Measurements from ENCODE around the gene SUMO2. TPM values are rescaled to one million over a fixed set of nuclear protein-coding genes. Genes with fewer than 3 reads are reported as not detected.

SUMO2 gene
- total RNA-seq, 3 donors from 2014 or later: 594 to 609 (median 599) TPM

DNA sequence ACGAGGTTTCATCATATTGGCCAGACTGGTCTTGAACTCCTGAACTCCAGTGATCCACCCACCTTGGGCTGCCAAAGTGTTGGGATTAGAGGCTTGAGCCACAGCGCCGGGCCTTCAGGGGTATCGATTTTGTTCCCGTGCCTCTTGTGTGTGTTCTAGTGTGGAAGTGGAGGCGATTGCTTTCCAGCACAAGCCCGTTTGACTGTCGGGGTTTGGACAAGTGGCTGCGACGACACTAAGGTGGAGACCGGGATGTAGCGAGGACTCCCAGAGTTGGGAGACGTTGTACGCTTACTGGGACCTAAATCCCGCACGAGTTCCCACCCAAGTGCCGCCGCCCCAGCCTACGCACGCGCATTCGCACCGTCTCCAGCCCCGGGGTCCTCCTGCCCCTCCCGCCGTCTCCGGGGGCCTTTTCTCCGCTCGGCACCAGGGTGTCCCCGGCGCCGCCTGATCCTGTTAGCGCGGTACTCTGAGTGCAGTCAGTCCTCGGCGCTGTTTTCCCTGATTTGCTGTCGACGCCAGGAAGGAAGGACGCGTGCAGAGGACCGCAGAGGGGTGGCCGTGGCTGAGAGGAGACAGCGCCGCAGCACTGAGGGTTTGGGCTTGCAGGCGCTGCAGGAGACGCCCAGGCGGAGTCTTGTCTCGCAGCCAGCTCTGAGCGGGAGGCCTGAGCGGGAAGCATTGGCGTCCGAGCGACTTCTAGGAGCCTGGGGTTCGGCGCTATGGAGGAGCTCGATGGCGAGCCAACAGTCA, 22.5 kb upstream of the SUMO2 start, which contains the start of gene NUP85:
Gene NUP85, plus strand, starts transcription at position 643 of the 756 bp plus-strand sequence. Its CDS starts 83 bp downstream, at position 726.
- ATAC-seq (peak; percentile 91 to 93), DNase-seq (peak; percentile 89)
- Mint-ChIP-seq H3K4me1 (ENCODE audit: low read depth) (peaks cover 25% of the 10 kb centered on the region), H3K4me3 (peak within 1 kb of the TSS; percentile 96), H3K36me3 (ENCODE audit: insufficient read depth) (peaks cover 5% of the 10 kb centered on the region), H3K27me3 (ENCODE audit: low read depth) (no peaks in the 10 kb centered on the region), H3K9me3 (no peaks in the 10 kb centered on the region)

GRCh38 chr17:75199886-75200618, 17.3 kb upstream of the SUMO2 start:
- no peaks in the 10 kb centered on the region for H3K9me3 Mint-ChIP-seq
- ATAC-seq: no peak
- H3K27me3 Mint-ChIP-seq (ENCODE audit: low read depth): no peaks in the 10 kb centered on the region
- H3K4me1 Mint-ChIP-seq (ENCODE audit: low read depth): peaks cover 4% of the 10 kb centered on the region
- DNase-seq: no peak
- no peak overlapping the region for H3K4me3 Mint-ChIP-seq
- no peaks in the 10 kb centered on the region for H3K36me3 Mint-ChIP-seq (ENCODE audit: insufficient read depth)

DNA sequence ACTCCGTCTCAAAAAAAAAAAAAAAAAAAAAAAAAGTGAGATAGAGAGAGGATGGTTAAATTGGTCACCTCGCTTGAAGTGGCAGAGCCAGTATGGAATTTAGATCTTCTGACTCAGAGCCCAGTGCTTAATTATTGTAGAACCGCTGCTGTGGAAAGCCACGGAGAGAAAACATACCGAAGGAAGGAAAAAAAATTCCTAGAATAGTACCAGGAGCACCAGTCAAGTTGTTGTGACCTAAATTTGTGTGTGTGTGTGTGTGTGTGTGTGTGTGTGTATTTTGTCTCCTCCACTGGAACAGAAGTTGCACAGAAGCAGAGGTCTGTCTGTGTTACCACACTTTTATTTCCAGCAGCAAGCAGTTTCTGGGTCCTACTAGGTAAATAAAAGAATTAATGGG, 12.1 kb upstream of the SUMO2 start:
- H3K4me1 Mint-ChIP-seq (ENCODE audit: low read depth): no peaks in the 10 kb centered on the region
- no peaks in the 10 kb centered on the region for H3K9me3 Mint-ChIP-seq
- DNase-seq (no peak), ATAC-seq (no peak)
- no peaks in the 10 kb centered on the region for H3K27me3 Mint-ChIP-seq (ENCODE audit: low read depth)
- H3K4me3 Mint-ChIP-seq: no peak overlapping the region
- no peaks in the 10 kb centered on the region for H3K36me3 Mint-ChIP-seq (ENCODE audit: insufficient read depth)

DNA sequence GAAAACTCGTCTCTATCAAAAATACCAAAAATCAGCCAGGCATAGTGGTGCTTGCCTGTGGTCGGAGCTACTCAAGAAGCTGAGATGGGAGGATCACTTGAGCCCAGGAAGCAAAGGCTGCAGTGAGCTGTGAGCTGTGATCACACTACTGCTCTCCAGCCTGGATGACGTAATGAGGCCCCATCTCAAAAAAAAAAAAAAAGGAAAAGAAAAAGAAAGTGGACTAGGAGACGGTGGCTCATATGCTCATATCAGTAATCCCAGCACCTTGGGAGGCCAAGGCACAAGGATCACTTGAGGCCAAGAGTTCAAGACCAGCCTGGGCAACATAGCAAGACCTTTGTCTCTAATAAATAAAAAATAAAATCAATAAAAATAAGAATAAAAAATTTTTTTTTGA, 8.8 kb upstream of the SUMO2 start:
- ATAC-seq (no peak), DNase-seq (no peak)
- Mint-ChIP-seq H3K27me3 (ENCODE audit: low read depth) (no peaks in the 10 kb centered on the region), H3K9me3 (no peaks in the 10 kb centered on the region), H3K36me3 (ENCODE audit: insufficient read depth) (no peaks in the 10 kb centered on the region), H3K4me1 (ENCODE audit: low read depth) (peaks cover 6% of the 10 kb centered on the region), H3K4me3 (no peak overlapping the region)

- H3K4me1 Mint-ChIP-seq (ENCODE audit: low read depth): peaks cover 17% of the 10 kb centered on the region
- H3K9me3 Mint-ChIP-seq: no peaks in the 10 kb centered on the region
- DNase-seq (no peak), ATAC-seq (no peak)
- no peaks in the 10 kb centered on the region for H3K27me3 Mint-ChIP-seq (ENCODE audit: low read depth)
- no peaks in the 10 kb centered on the region for H3K36me3 Mint-ChIP-seq (ENCODE audit: insufficient read depth)
- no peak overlapping the region for H3K4me3 Mint-ChIP-seq
Observed at GRCh38 chr17:75188614-75189013, 5.9 kb upstream of the SUMO2 start.

DNA sequence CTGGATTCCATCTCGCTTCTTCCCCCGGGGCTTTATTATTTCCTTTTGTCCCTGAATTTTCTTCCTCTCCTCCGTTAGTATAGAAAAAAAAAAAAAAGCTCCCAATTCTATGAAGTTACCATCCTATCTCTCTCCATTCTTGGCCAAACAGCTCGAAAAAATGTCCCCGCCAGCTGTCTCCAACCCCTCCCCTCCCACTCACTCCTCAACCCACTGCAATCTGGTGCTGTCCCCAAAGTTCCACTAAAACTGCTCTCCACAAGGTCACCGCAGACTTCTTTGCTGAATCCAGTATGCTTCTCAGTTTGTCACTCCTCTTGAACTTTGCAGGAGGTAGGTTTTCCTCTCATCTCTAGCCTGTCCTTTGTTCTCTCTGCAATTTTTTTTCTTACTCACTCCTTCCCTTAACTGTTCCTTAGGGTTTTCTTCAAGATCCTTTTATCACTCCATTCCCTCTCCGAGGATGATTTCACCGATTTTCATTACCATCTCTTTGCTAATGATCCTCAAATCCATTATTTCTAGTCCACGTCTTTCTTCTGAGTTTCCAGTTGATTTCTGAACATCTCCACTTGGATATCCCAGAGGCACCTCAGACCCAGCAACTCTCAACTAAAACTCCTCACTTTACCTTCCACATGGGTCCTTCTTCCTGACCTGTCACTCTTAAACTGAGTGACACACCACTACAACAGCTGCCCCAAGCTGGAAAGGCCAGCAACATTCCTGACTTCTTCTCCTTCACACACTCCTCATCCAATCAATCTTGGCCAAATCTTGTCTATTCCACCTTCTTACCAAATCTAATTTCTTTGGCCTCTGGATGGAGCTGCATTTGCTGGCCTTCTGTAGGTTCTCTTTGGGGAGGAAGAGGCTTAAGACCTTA, 1.5 kb upstream of the SUMO2 start:
- H3K4me3 Mint-ChIP-seq: peak overlapping the region; percentile 76
- H3K27me3 Mint-ChIP-seq (ENCODE audit: low read depth): no peaks in the 10 kb centered on the region

DNA sequence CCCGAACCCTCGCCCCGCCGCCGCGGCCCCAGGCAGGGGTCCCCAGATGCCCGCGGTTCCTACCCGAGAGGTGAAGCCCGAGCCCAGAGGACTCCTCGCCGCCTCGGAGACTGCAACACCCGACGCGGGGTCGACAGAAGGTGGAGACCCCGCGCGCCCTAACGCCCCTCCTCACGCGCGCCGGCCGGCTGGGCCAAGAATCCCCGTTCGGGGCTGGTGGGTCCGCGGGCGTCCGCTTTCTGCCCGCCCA, 515 bp downstream of the SUMO2 start:
- Mint-ChIP-seq H3K4me1 (ENCODE audit: low read depth) (peaks cover 39% of the 10 kb centered on the region), H3K36me3 (ENCODE audit: insufficient read depth) (peaks cover 10% of the 10 kb centered on the region), H3K4me3 (peak overlapping the region; percentile 92), H3K9me3 (no peaks in the 10 kb centered on the region), H3K27me3 (ENCODE audit: low read depth) (no peaks in the 10 kb centered on the region)
- ATAC-seq (peak; percentile 9 to 19), DNase-seq (no peak)

More for the DNA sequence above, 1.5 kb upstream of the SUMO2 start:
- peaks cover 35% of the 10 kb centered on the region for H3K4me1 Mint-ChIP-seq (ENCODE audit: low read depth)
- no peak for ATAC-seq
- no peak for DNase-seq
- no peaks in the 10 kb centered on the region for H3K9me3 Mint-ChIP-seq
- peaks cover 10% of the 10 kb centered on the region for H3K36me3 Mint-ChIP-seq (ENCODE audit: insufficient read depth)

- Mint-ChIP-seq H3K36me3 (ENCODE audit: insufficient read depth) (peaks cover 11% of the 10 kb centered on the region), H3K4me3 (peak overlapping the region; percentile 92), H3K27me3 (ENCODE audit: low read depth) (no peaks in the 10 kb centered on the region), H3K4me1 (ENCODE audit: low read depth) (peaks cover 40% of the 10 kb centered on the region), H3K9me3 (no peaks in the 10 kb centered on the region)
- ATAC-seq (peak; percentile 9 to 15), DNase-seq (peak; percentile 21)
Observed at GRCh38 chr17:75181608-75182318, 996 bp downstream of the SUMO2 start.

DNA sequence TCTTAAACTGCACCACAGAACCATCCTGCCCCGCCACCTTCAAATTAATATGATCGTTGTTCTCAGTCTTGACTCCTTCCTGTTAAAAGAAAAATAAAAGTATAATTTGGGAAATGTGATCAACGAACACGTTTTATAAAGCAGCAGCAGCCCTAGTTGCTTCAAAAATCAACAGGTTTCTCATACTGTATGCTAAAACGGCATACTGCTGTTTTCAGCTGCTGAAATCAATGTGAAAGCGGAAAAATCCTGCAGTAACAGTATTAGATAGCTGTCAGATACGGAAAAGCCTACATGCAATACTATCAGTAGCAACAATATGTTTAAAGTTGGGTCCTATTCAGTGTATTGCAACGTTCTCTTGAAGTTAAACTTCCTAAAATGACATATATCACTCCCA, 1.6 kb downstream of the SUMO2 start:
- Mint-ChIP-seq H3K9me3 (no peaks in the 10 kb centered on the region), H3K4me1 (ENCODE audit: low read depth) (peaks cover 42% of the 10 kb centered on the region), H3K27me3 (ENCODE audit: low read depth) (no peaks in the 10 kb centered on the region)

DNA sequence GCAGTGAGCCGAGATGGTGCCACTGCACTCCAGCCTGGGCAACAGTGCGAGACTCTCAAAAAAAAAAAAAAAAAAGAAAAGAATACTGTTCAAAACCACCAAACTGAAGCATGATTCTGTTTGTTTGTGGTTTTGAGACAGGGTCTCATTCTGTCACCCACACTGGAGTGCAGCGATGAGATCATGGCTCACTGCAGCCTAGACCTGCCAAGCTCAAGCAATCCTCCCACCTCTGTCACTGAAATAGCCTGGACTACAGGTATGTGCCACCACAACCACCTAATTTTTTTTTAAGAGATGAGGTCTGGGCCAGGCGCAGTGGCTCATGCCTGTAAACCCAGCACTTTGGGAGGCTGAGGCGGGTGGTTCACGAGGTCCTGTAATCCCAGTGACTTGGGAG, 4.3 kb downstream of the SUMO2 start:
- ATAC-seq: no peak

More for the DNA sequence above, 1.6 kb downstream of the SUMO2 start:
- ATAC-seq: no peak
- peak overlapping the region; percentile 92 for H3K4me3 Mint-ChIP-seq
- peaks cover 15% of the 10 kb centered on the region for H3K36me3 Mint-ChIP-seq (ENCODE audit: insufficient read depth)
- no peak for DNase-seq

GRCh38 chr17:75176625-75177024, 6.1 kb downstream of the SUMO2 start:
- H3K27me3 Mint-ChIP-seq (ENCODE audit: low read depth): no peaks in the 10 kb centered on the region
- peaks cover 36% of the 10 kb centered on the region for H3K36me3 Mint-ChIP-seq (ENCODE audit: insufficient read depth)
- H3K4me1 Mint-ChIP-seq (ENCODE audit: low read depth): peaks cover 34% of the 10 kb centered on the region
- DNase-seq (no peak), ATAC-seq (no peak)
- H3K4me3 Mint-ChIP-seq: no peak overlapping the region
- H3K9me3 Mint-ChIP-seq: no peaks in the 10 kb centered on the region

More for the DNA sequence above, 4.3 kb downstream of the SUMO2 start:
- Mint-ChIP-seq H3K36me3 (ENCODE audit: insufficient read depth) (peaks cover 29% of the 10 kb centered on the region), H3K4me1 (ENCODE audit: low read depth) (peaks cover 32% of the 10 kb centered on the region), H3K27me3 (ENCODE audit: low read depth) (no peaks in the 10 kb centered on the region), H3K4me3 (no peak overlapping the region), H3K9me3 (no peaks in the 10 kb centered on the region)
- DNase-seq: no peak

DNA sequence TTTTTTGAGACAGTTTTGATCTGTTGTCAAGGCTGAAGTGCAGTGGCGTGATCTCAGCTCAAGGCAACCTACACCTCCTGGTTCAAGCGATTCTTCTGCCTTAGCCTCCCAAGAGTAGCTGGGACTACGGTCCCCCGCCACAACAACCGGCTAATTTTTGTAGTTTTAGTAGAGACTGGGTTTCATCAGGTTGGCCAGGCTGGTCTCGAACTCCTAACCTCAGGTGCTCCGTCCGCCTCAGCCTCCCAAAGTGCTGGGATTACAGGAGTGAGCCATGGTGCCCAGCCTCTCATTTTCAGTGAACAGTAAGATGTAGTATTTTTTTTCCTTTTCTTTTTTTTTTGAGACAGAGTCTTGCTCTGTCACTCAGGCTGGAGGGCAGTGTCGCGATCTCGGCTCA, 7.8 kb downstream of the SUMO2 start:
- Mint-ChIP-seq H3K4me1 (ENCODE audit: low read depth) (peaks cover 23% of the 10 kb centered on the region), H3K27me3 (ENCODE audit: low read depth) (no peaks in the 10 kb centered on the region), H3K36me3 (ENCODE audit: insufficient read depth) (peaks cover 32% of the 10 kb centered on the region), H3K9me3 (no peaks in the 10 kb centered on the region), H3K4me3 (no peak overlapping the region)
- no peak for DNase-seq
- no peak for ATAC-seq

DNA sequence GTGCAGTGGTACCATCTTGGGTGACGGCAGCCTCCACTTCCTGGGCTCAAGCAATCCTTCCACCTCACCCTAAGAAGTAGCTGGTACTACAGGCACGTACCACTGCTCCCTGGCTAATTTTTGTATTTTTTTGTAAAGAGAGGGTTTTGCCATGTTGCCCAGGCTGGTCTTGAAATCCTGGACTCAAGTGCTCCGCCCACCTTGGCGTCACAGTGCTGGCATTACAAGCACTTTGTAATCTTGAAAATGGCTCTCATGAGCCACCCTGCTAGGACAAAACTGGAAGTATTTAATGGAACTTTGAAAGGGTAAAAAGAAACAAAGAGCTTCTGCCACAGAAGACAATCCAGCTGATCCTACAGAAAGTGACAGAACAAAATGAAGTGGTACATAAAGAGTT, 9.2 kb downstream of the SUMO2 start:
- no peak overlapping the region for H3K4me3 Mint-ChIP-seq
- DNase-seq: no peak

GRCh38 chr17:75168998-75169397, 13.8 kb downstream of the SUMO2 start:
- DNase-seq (no peak), ATAC-seq (no peak)
- peaks cover 17% of the 10 kb centered on the region for H3K36me3 Mint-ChIP-seq (ENCODE audit: insufficient read depth)

More for the DNA sequence above, 9.2 kb downstream of the SUMO2 start:
- no peaks in the 10 kb centered on the region for H3K9me3 Mint-ChIP-seq
- H3K36me3 Mint-ChIP-seq (ENCODE audit: insufficient read depth): peaks cover 27% of the 10 kb centered on the region
- no peak for ATAC-seq
- no peaks in the 10 kb centered on the region for H3K27me3 Mint-ChIP-seq (ENCODE audit: low read depth)
- peaks cover 12% of the 10 kb centered on the region for H3K4me1 Mint-ChIP-seq (ENCODE audit: low read depth)

More at GRCh38 chr17:75168998-75169397, 13.8 kb downstream of the SUMO2 start:
- no peak overlapping the region for H3K4me3 Mint-ChIP-seq
- peaks cover 9% of the 10 kb centered on the region for H3K4me1 Mint-ChIP-seq (ENCODE audit: low read depth)
- no peaks in the 10 kb centered on the region for H3K9me3 Mint-ChIP-seq
- H3K27me3 Mint-ChIP-seq (ENCODE audit: low read depth): no peaks in the 10 kb centered on the region

All from activated T-cell treated with anti-CD3 and anti-CD28 coated beads, Interleukin-2, amount 50 U/mL, for 4 hours (primary cell).